Measurements from ENCODE around the gene TMEM19.

GRCh38 chr12:71691504-71692129 lies 5.7 kb downstream of the TMEM19 start:
- TF ChIP-seq POLR2A (IDR thresholded peaks at IDR 0.05) = no peak
- no peak for TF ChIP-seq CTCF (IDR thresholded peaks at IDR 0.05)

Data from body of pancreas (tissue), 4 donors.